RWPE1 (cell line): ENCODE data around the gene MRFAP1.
"Not testable (repeated sequence)": the region's sequence is repeated elsewhere in the genome, so short reads cannot be mapped to it uniquely, and the experiment has no call there.

Experiments used
- CTCF ChIA-PET: fragments of 350-600 bp; sonication (Branson Sonifier 250); formaldehyde crosslinking; extraction: SDS; loops from one replicate; lab custom pipeline; 2021; lab: Yijun Ruan, JAX
- POLR2A ChIA-PET: fragments of 400-600 bp; formaldehyde crosslinking; extraction: SDS; loops from one replicate; lab custom pipeline; 2020; ENCODE audit warnings: antibody characterized with exemption; ENCODE audit not compliant: low non-redundant PET; lab: Yijun Ruan, JAX
- DNase-seq: peaks from one replicate; pipeline ENCODE4 v3.0.0; 2012; ENCODE audit warnings: low spot score
- H3K27ac ChIP-seq: fragments of 450-650 bp; 2 replicates; pipeline ENCODE4 v1.5.1; 2017
- CTCF ChIP-seq: fragments of 450-650 bp; conservative IDR thresholded peaks from 2 replicates; pipeline ENCODE4 v1.5.1; 2017; ENCODE audit warnings: low read depth, mild to moderate bottlenecking

The MRFAP1 gene

GRCh38 chr4:6643141-6643847 is 2.8 kb downstream of the MRFAP1 start:
- H3K27ac ChIP-seq = no peak overlapping the region
- ChIA-PET POLR2A (interaction anchor here (0.7 kb wide), 1 partner anchor 18 kb away, joined by 3 read pairs; no protein-coding TSS in a partner anchor), CTCF (no interaction called here)
- no peak for TF ChIP-seq CTCF
- no peak for DNase-seq

GRCh38 chr4:6644792-6645530 is 4.5 kb downstream of the MRFAP1 start:
- CTCF ChIA-PET = interaction anchor here (0.6 kb wide), 1 partner anchor 376 kb away, joined by 3 read pairs; no protein-coding TSS in a partner anchor
- TF ChIP-seq CTCF = no peak
- POLR2A ChIA-PET = no interaction called here
- no peak overlapping the region for H3K27ac ChIP-seq
- no peak for DNase-seq

- POLR2A ChIA-PET = no interaction called here
- H3K27ac ChIP-seq = no peak overlapping the region
- CTCF ChIA-PET = no interaction called here
- no peak for TF ChIP-seq CTCF
- no peak for DNase-seq
Observed at GRCh38 chr4:6647169-6647568, 6.7 kb downstream of the MRFAP1 start.

- TF ChIP-seq CTCF = no peak
Observed at GRCh38 chr4:6647582-6648230, 7.2 kb downstream of the MRFAP1 start.

GRCh38 chr4:6649216-6649615 is 8.7 kb downstream of the MRFAP1 start:
- ChIA-PET POLR2A (no interaction called here), CTCF (no interaction called here)
- no peak overlapping the region for H3K27ac ChIP-seq
- TF ChIP-seq CTCF = no peak
- DNase-seq = no peak

More at GRCh38 chr4:6647582-6648230, 7.2 kb downstream of the MRFAP1 start:
- H3K27ac ChIP-seq = no peak overlapping the region
- POLR2A ChIA-PET = no interaction called here
- no peak for DNase-seq
- CTCF ChIA-PET = no interaction called here

GRCh38 chr4:6654211-6654610 is 13.7 kb downstream of the MRFAP1 start:
- POLR2A ChIA-PET, H3K27ac ChIP-seq, DNase-seq, CTCF ChIA-PET: not testable (repeated sequence)

GRCh38 chr4:6655291-6655690 is 14.8 kb downstream of the MRFAP1 start:
- DNase-seq, POLR2A ChIA-PET, H3K27ac ChIP-seq: not testable (repeated sequence)
- CTCF ChIA-PET = interaction anchor here (0.6 kb wide), 1 partner anchor 66 kb away, joined by 3 read pairs; no protein-coding TSS in a partner anchor
